B cell (primary cell): ENCODE results near the gene CYRIA. TPM values are rescaled to one million over a fixed set of nuclear protein-coding genes. Genes with fewer than 3 reads are reported as not detected.

Experiments used
- ATAC-seq: fragments of 200-7000 bp; cut with Tn5 transposase; one replicate; pipeline ENCODE4 v1.10.0; 2021; ENCODE audit warnings: low read depth, mild to moderate bottlenecking, moderate number of reproducible peaks, moderate library complexity
- CTCF ChIA-PET: fragments of 350-600 bp; sonication (Branson Sonifier 250); formaldehyde crosslinking; loops from one replicate; lab custom pipeline; 2021; ENCODE audit warnings: antibody characterized with exemption, inconsistent platforms; lab: Charles Lee
- POLR2A ChIA-PET: fragments of 350-600 bp; sonication (Branson Sonifier 250); formaldehyde crosslinking; loops from one replicate; lab custom pipeline; 2021; ENCODE audit warnings: antibody characterized with exemption; lab: Charles Lee
- DNase-seq: peaks from one replicate; pipeline ENCODE4 v3.0.0; 2013
- H2AFZ ChIP-seq: 2 replicates; pipeline ENCODE4 v1.6.1; 2012; ENCODE audit warnings: mild to moderate bottlenecking, low read depth, low read length; ENCODE audit not compliant: insufficient read depth, poor library complexity, severe bottlenecking
- H3K27ac ChIP-seq, 2 donors: 1 replicate in 1 of 2; 2 replicates in 1 of 2; pipeline ENCODE4 v1.5.1; 2012 to 2013; ENCODE audit warnings: low read length in 2 of 2, mild to moderate bottlenecking in 2 of 2, moderate library complexity in 1 of 2
- H3K27me3 ChIP-seq, 4 experiments: fragments of 200-600 bp in 1 of 4; sonication (generic) in 1 of 4; replicated peaks in 1 of 4; 1 replicate in 2 of 4; 2 replicates in 2 of 4; pipeline versions ENCODE4 v1.6.1 to v1.7.0; 2013 to 2016; ENCODE audit warnings: low read length in 3 of 4, mild to moderate bottlenecking in 2 of 4, mixed read lengths in 1 of 4, moderate library complexity in 1 of 4; ENCODE audit not compliant: insufficient read depth in 4 of 4, control insufficient read depth in 3 of 4; ENCODE audit errors: control extremely low read depth in 1 of 4
- H3K36me3 ChIP-seq, 2 experiments: replicated peaks in 1 of 2; 1 replicate in 1 of 2; 2 replicates in 1 of 2; pipeline versions ENCODE4 v1.6.1 to v1.7.1; 2013; ENCODE audit warnings: low read length in 1 of 2; ENCODE audit not compliant: insufficient read depth in 2 of 2, control insufficient read depth in 1 of 2; ENCODE audit errors: control extremely low read depth in 1 of 2, extremely low read depth in 1 of 2
- H3K4me1 ChIP-seq, 2 donors: fragments of 200-600 bp in 1 of 2; sonication (generic) in 1 of 2; 1 replicate in 1 of 2; 2 replicates in 1 of 2; pipeline versions ENCODE4 v1.5.1 to v1.6.1; 2013 to 2017; ENCODE audit warnings: low read length in 2 of 2; ENCODE audit not compliant: control insufficient read depth in 2 of 2, insufficient read depth in 2 of 2
- H3K4me2 ChIP-seq: replicated peaks from 2 replicates; pipeline ENCODE3; 2012; ENCODE audit warnings: mild to moderate bottlenecking, low read depth, low read length; ENCODE audit not compliant: poor library complexity, severe bottlenecking
- H3K4me3 ChIP-seq, 5 experiments: fragments of 200-600 bp in 1 of 5; sonication (generic) in 1 of 5; 1 replicate in 3 of 5; 2 replicates in 2 of 5; pipeline versions ENCODE4 v1.5.1 to v1.7.0; 2011 to 2016; ENCODE audit warnings: low read length in 4 of 5, mild to moderate bottlenecking in 4 of 5, low read depth in 2 of 5, control low read depth in 1 of 5, moderate library complexity in 1 of 5; ENCODE audit not compliant: insufficient read depth in 1 of 5; ENCODE audit errors: control extremely low read depth in 1 of 5, extremely low read depth in 1 of 5
- H3K79me2 ChIP-seq: fragments of 200-600 bp; sonication (generic); one replicate; pipeline ENCODE4 v1.6.0; 2016; ENCODE audit warnings: low read length; ENCODE audit not compliant: control insufficient read depth, insufficient read depth
- H3K9ac ChIP-seq: fragments of 200-600 bp; sonication (generic); 2 replicates; pipeline ENCODE4 v1.6.1; 2017; ENCODE audit warnings: mild to moderate bottlenecking, low read length, moderate library complexity
- H3K9me3 ChIP-seq, 3 donors: one replicate each; pipeline versions ENCODE4 v1.6.1 to v1.7.1; 2013; ENCODE audit warnings: low read length in 2 of 3; ENCODE audit not compliant: control insufficient read depth in 2 of 3, insufficient read depth in 1 of 3; ENCODE audit errors: control extremely low read depth in 1 of 3
- H4K20me1 ChIP-seq: 2 replicates; pipeline ENCODE4 v1.6.0; 2012; ENCODE audit warnings: mild to moderate bottlenecking, low read length; ENCODE audit not compliant: insufficient read depth, control insufficient read depth, poor library complexity, severe bottlenecking
- H3K27ac Mint-ChIP-seq: one replicate; pipeline ENCODE4 v1.8.0; 2021; ENCODE audit warnings: mixed read lengths
- H3K27me3 Mint-ChIP-seq: one replicate; pipeline ENCODE4 v1.8.0; 2021; ENCODE audit warnings: mixed read lengths
- H3K4me1 Mint-ChIP-seq: one replicate; pipeline ENCODE4 v1.8.0; 2021; ENCODE audit warnings: mixed read lengths
- H3K4me3 Mint-ChIP-seq: one replicate; pipeline ENCODE4 v1.8.0; 2021; ENCODE audit warnings: mixed read lengths
- H3K9me3 Mint-ChIP-seq: one replicate; pipeline ENCODE4 v1.8.0; 2022; ENCODE audit warnings: mixed read lengths; ENCODE audit not compliant: insufficient read depth
- CTCF ChIP-seq: fragments of 200-600 bp; IDR thresholded peaks from one replicate; pipeline ENCODE4 v1.8.0; 2022; ENCODE audit warnings: antibody characterized with exemption, mild to moderate bottlenecking
- EZH2 ChIP-seq: IDR thresholded peaks from 2 replicates; pipeline ENCODE4 v1.6.1; 2012; ENCODE audit warnings: borderline replicate concordance, low read depth, mild to moderate bottlenecking, moderate library complexity, low read length; ENCODE audit not compliant: insufficient read depth, poor library complexity, severe bottlenecking
- WGBS: methylation state at CpG from one replicate; pipeline ENCODE4 v1.1.5; 2013; ENCODE audit warnings: missing lambda C conversion rate; ENCODE audit not compliant: insufficient coverage; 5-methylcytosine and 5-hydroxymethylcytosine counted together
- intact Hi-C: fragments of 100-400 bp; cut with micrococcal nuclease; formaldehyde crosslinking; loops from one replicate; pipeline ENCODE4 v1.10.0; 2022
- polyA plus RNA-seq: library from polyadenylated mRNA; depleted of rRNA; stranded (reverse); fragments of >200 nt; gene quantifications from 2 replicates; pipeline ENCODE4 v1.2.3, GENCODE V29; 2012
- total RNA-seq, 2 donors: library from RNA; stranded (reverse); fragments of 120-200 nt in 1 of 2; gene quantifications; 1 replicate in 1 of 2; 2 replicates in 1 of 2; pipeline versions ENCODE4 v1.2.3 to v1.2.4, GENCODE V29; 2013 to 2022

CYRIA gene
- total and polyA plus RNA-seq, 2 donors (not counting 1 experiment from before 2014, with no cell fraction given), result 16.8 to 58.8 TPM

DNA sequence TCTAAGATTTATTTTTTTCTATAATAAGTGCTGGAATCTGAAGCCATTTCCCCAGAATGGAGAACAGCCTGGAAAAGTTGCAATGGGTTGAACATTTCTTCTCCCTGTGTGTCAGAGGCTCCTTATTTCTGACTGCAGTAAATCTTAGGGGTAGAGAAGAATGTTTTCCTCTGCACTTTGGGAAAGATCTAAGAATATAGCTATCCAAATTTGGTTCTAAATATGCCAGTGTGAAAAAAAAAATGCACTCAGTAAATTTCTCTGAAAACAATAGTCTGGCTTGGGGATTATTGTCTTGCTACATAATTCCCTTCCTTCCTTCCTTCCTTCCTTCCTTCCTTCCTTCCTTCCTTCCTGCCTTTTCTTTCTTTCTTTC lies 19.7 kb upstream of the CYRIA start:
- DNase-seq (no peak), ATAC-seq (no peak)
- H3K9ac ChIP-seq, result no peak overlapping the region
- H3K27ac ChIP-seq, result no peak overlapping the region
- H3K27ac Mint-ChIP-seq, result no peak overlapping the region
- H3K9me3 ChIP-seq, result no peaks in the 10 kb centered on the region
- H3K4me3 ChIP-seq, result no peak overlapping the region
- no peaks in the 10 kb centered on the region for H3K27me3 ChIP-seq
- no peak overlapping the region for H3K4me3 Mint-ChIP-seq
- H3K27me3 Mint-ChIP-seq, result no peaks in the 10 kb centered on the region
- intact Hi-C loops, result loop anchor here (5.0 kb wide), 1 partner anchor 33 kb away; no protein-coding TSS in a partner anchor
- no peak overlapping the region for H3K4me2 ChIP-seq
- H3K4me1 Mint-ChIP-seq, result peaks cover 38% of the 10 kb centered on the region
- H3K36me3 ChIP-seq, result no peaks in the 10 kb centered on the region
- ChIA-PET CTCF (no interaction called here), POLR2A (interaction anchor here (0.7 kb wide), 1 partner anchor 21 kb away, joined by 6 read pairs; no protein-coding TSS in a partner anchor)
- no peak for TF ChIP-seq EZH2
- no peak for TF ChIP-seq CTCF
- no peaks in the 10 kb centered on the region for H4K20me1 ChIP-seq
- H3K79me2 ChIP-seq, result no peaks in the 10 kb centered on the region
- no peak overlapping the region for H2AFZ ChIP-seq
- H3K9me3 Mint-ChIP-seq, result no peaks in the 10 kb centered on the region
- H3K4me1 ChIP-seq, result peaks cover 13 to 19% of the 10 kb centered on the region in 2 donors

- Mint-ChIP-seq H3K27me3 (no peaks in the 10 kb centered on the region), H3K27ac (no peak overlapping the region), H3K9me3 (no peaks in the 10 kb centered on the region), H3K4me3 (no peak overlapping the region), H3K4me1 (peaks cover 41% of the 10 kb centered on the region)
- Histone ChIP-seq H3K9me3 (no peaks in the 10 kb centered on the region), H3K4me2 (no peak overlapping the region), H3K4me1 (peaks cover 13 to 19% of the 10 kb centered on the region in 2 donors), H3K4me3 (no peak overlapping the region), H3K79me2 (no peaks in the 10 kb centered on the region), H2AFZ (no peak overlapping the region), H4K20me1 (no peaks in the 10 kb centered on the region), H3K27me3 (no peaks in the 10 kb centered on the region), H3K9ac (no peak overlapping the region), H3K27ac (no peak overlapping the region), H3K36me3 (no peaks in the 10 kb centered on the region)
- intact Hi-C loops, result loop anchor here (5.0 kb wide), 1 partner anchor 33 kb away; no protein-coding TSS in a partner anchor
- CTCF ChIA-PET, result no interaction called here
- POLR2A ChIA-PET, result no interaction called here
- DNase-seq (no peak), ATAC-seq (no peak)
- 100% methylated on average over 2 of the region's 7 CpGs for WGBS
- no peak for TF ChIP-seq CTCF
- TF ChIP-seq EZH2, result no peak
Observed at GRCh38 chr2:16684676-16685339, 19.2 kb upstream of the CYRIA start.
